HepG2 (cell line): Measurements from ENCODE around the gene RPSA. TPM values are rescaled to one million over a fixed set of nuclear protein-coding genes. Genes with fewer than 3 reads are reported as not detected.
A peak's percentile ranks its signal among the peaks of the same experiment; 100 is the strongest.

Experiments
- CREB1 ChIP-seq, 2 experiments: fragments of 450-650 bp in 1 of 2; IDR thresholded peaks; 2 replicates each; pipeline ENCODE4 v1.6.1; 2016 to 2017; ENCODE audit warnings: control low read depth in 1 of 2, mild to moderate bottlenecking in 1 of 2, missing compliant biosample characterization in 1 of 2, missing genetic modification characterization in 1 of 2
- FOXO4 ChIP-seq: sonication (generic); formaldehyde crosslinking; conservative IDR thresholded peaks from 2 replicates; pipeline ENCODE4 v1.8.1; 2023; ENCODE audit warnings: missing genetic modification reagents
- HDAC2 ChIP-seq: sonication (generic); formaldehyde crosslinking; IDR thresholded peaks from 2 replicates; pipeline ENCODE4 v1.4.0; 2020; ENCODE audit warnings: missing genetic modification reagents
- IRF1 ChIP-seq: sonication (generic); formaldehyde crosslinking; IDR thresholded peaks from 2 replicates; pipeline ENCODE4 v1.4.0; 2020; ENCODE audit warnings: low read depth, mild to moderate bottlenecking, missing genetic modification reagents
- JUN ChIP-seq: sonication (generic); formaldehyde crosslinking; IDR thresholded peaks from 2 replicates; pipeline ENCODE4 v1.4.0; 2020; ENCODE audit warnings: mild to moderate bottlenecking, missing genetic modification reagents
- NR2F2 ChIP-seq: IDR thresholded peaks from 2 replicates; pipeline ENCODE4 v1.6.1; 2012; ENCODE audit warnings: low read depth, inconsistent platforms, borderline replicate concordance
- SIN3A ChIP-seq: IDR thresholded peaks from 2 replicates; pipeline ENCODE4 v1.6.1; 2011; ENCODE audit warnings: low read depth, mild to moderate bottlenecking, control low read depth, low read length, borderline replicate concordance
- TFE3 ChIP-seq: IDR thresholded peaks from 2 replicates; pipeline ENCODE4 v1.6.1; 2016
- ZNF232 ChIP-seq: sonication (generic); formaldehyde crosslinking; IDR thresholded peaks from 2 replicates; pipeline ENCODE4 v1.4.0; 2020; ENCODE audit warnings: missing genetic modification reagents, borderline replicate concordance
- ZNF740 ChIP-seq: sonication (generic); formaldehyde crosslinking; IDR thresholded peaks from 2 replicates; pipeline ENCODE4 v1.4.0; 2020; ENCODE audit warnings: missing genetic modification reagents
- ZNF792 ChIP-seq: IDR thresholded peaks from 2 replicates; pipeline ENCODE4 v1.6.1; 2016
- polyA plus RNA-seq, 8 experiments: library from polyadenylated mRNA; depleted of rRNA in 3 of 8; stranded (reverse) in 7 of 8; unstranded in 1 of 8; fragments of >200 nt; fragmentation: Illumina TruSeq in 4 of 8; extraction: Trizol in 4 of 8; gene quantifications; 2 replicates each; pipeline versions ENCODE4 v1.2.1 to v1.2.3, GENCODE V29; 2011 to 2016; ENCODE audit warnings: low read depth in 4 of 8, missing spikeins in 1 of 8, mixed read lengths in 1 of 8; ENCODE audit not compliant: insufficient read depth in 1 of 8
- total RNA-seq, 5 experiments: library from RNA; depleted of rRNA; stranded (reverse); fragments of >200 nt; fragmentation: Illumina TruSeq; extraction: Trizol; gene quantifications; 2 replicates each; pipeline ENCODE4 v1.2.3, GENCODE V29; 2016; ENCODE audit warnings: low read depth in 1 of 5
- TF ChIP-seq, protein P1 (sequence below): sonication (generic); formaldehyde crosslinking; IDR thresholded peaks from 2 replicates; pipeline ENCODE4 v1.5.0; 2020; ENCODE audit warnings: mild to moderate bottlenecking, missing genetic modification reagents
- TF ChIP-seq, protein P2 (sequence below): sonication (generic); formaldehyde crosslinking; IDR thresholded peaks from 2 replicates; pipeline ENCODE4 v1.5.1; 2020; ENCODE audit warnings: mild to moderate bottlenecking, missing genetic modification reagents, moderate library complexity
- TF ChIP-seq, protein P3 (sequence below): sonication (generic); formaldehyde crosslinking; IDR thresholded peaks from 2 replicates; pipeline ENCODE4 v1.8.0; 2022; ENCODE audit warnings: missing genetic modification reagents, mild to moderate bottlenecking, moderate library complexity, borderline replicate concordance

The RPSA gene
- total and polyA plus RNA-seq, 2 of the 13 experiments (the other 11 are each of a cell fraction or from before 2014, with no cell fraction given): 1,683 to 3,226 TPM

GRCh38 chr3:39383045-39383880 is 23.3 kb upstream of the RPSA start, which contains the start of gene SLC25A38 (continued):
- TF ChIP-seq, protein P1, sequence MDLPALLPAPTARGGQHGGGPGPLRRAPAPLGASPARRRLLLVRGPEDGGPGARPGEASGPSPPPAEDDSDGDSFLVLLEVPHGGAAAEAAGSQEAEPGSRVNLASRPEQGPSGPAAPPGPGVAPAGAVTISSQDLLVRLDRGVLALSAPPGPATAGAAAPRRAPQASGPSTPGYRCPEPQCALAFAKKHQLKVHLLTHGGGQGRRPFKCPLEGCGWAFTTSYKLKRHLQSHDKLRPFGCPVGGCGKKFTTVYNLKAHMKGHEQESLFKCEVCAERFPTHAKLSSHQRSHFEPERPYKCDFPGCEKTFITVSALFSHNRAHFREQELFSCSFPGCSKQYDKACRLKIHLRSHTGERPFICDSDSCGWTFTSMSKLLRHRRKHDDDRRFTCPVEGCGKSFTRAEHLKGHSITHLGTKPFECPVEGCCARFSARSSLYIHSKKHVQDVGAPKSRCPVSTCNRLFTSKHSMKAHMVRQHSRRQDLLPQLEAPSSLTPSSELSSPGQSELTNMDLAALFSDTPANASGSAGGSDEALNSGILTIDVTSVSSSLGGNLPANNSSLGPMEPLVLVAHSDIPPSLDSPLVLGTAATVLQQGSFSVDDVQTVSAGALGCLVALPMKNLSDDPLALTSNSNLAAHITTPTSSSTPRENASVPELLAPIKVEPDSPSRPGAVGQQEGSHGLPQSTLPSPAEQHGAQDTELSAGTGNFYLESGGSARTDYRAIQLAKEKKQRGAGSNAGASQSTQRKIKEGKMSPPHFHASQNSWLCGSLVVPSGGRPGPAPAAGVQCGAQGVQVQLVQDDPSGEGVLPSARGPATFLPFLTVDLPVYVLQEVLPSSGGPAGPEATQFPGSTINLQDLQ (CRISPR knock-in tag): 0 out of 2 replicates have a peak, but pooled peaks have one; percentile 26
- peak; percentile 82; the same call in 1 of the 2 replicates for TF ChIP-seq SIN3A
- peak; percentile 9; the same call in 1 of the 2 replicates for TF ChIP-seq ZNF232 (CRISPR knock-in tag)
- TF ChIP-seq ZNF792 (CRISPR knock-in tag): 0 out of 2 replicates have a peak, but pooled peaks have one; percentile 33
- peak; percentile 90 for TF ChIP-seq TFE3 (CRISPR knock-in tag)
- TF ChIP-seq JUN (CRISPR knock-in tag): 0 out of 2 replicates have a peak, but pooled peaks have one; percentile 32
- peak; percentile 24; the same call in 1 of the 2 replicates for TF ChIP-seq CREB1 (IDR thresholded peaks at IDR 0.05)
- no peak for TF ChIP-seq CREB1 (CRISPR knock-in tag; IDR thresholded peaks at IDR 0.05)
- TF ChIP-seq HDAC2: peak; percentile 10; the same call in 1 of the 2 replicates
- TF ChIP-seq, protein P2, sequence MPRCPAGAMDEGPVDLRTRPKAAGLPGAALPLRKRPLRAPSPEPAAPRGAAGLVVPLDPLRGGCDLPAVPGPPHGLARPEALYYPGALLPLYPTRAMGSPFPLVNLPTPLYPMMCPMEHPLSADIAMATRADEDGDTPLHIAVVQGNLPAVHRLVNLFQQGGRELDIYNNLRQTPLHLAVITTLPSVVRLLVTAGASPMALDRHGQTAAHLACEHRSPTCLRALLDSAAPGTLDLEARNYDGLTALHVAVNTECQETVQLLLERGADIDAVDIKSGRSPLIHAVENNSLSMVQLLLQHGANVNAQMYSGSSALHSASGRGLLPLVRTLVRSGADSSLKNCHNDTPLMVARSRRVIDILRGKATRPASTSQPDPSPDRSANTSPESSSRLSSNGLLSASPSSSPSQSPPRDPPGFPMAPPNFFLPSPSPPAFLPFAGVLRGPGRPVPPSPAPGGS (CRISPR knock-in tag): peak; percentile 82; the same call in 1 of the 2 replicates
- TF ChIP-seq, protein P3, sequence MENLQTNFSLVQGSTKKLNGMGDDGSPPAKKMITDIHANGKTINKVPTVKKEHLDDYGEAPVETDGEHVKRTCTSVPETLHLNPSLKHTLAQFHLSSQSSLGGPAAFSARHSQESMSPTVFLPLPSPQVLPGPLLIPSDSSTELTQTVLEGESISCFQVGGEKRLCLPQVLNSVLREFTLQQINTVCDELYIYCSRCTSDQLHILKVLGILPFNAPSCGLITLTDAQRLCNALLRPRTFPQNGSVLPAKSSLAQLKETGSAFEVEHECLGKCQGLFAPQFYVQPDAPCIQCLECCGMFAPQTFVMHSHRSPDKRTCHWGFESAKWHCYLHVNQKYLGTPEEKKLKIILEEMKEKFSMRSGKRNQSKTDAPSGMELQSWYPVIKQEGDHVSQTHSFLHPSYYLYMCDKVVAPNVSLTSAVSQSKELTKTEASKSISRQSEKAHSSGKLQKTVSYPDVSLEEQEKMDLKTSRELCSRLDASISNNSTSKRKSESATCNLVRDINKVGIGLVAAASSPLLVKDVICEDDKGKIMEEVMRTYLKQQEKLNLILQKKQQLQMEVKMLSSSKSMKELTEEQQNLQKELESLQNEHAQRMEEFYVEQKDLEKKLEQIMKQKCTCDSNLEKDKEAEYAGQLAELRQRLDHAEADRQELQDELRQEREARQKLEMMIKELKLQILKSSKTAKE (CRISPR knock-in tag): no peak
- TF ChIP-seq NR2F2: 0 out of 2 replicates have a peak, but pooled peaks have one; percentile 42
- 0 out of 2 replicates have a peak, but pooled peaks have one; percentile 89 for TF ChIP-seq FOXO4
- no peak for TF ChIP-seq IRF1
- TF ChIP-seq ZNF740 (CRISPR knock-in tag): no peak
